Measurements from ENCODE around the gene MX2. TPM values are rescaled to one million over a fixed set of nuclear protein-coding genes. Genes with fewer than 3 reads are reported as not detected.

MX2 gene
- total and polyA plus RNA-seq, 2 experiments from 2014 or later = 5.4 to 9.2 TPM

DNA sequence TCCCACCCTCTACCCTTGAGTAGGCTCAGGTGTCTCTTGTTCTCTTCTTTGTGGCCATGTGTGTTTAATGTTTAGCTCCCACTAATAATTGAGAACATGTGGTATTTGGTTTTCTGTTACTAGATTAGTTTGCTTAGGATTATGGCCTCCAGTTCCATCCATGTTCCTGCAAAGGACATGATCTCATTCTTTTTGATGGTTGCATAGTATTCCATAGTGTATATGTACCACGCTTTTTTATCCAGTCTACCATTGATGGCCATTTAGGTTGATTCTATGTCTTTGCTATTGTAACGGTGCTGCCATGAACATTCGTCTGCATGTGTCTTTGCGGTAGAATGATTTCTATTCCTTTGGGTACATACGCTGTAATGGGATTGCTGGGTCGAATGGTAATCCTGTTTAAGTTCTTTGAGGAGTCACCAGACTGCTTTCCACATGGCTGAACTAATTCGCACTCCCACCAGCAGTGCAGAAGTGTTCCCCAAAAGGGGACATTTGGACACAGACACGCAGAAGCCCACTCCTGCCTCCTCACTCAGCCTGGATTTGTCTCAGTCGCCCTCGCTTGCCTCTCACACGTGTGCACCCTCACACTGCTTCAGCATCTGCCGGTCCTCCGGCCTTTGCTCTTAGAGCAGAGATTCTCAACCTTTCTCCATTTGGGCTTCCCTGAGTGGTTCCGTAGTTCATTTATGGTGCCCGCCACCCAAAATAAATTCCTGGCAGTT is 3.7 kb downstream of the MX2 start:
- Histone ChIP-seq H2AFZ (no peak overlapping the region), H4K20me1 (replicated peaks; ENCODE audit: insufficient read depth) (no peaks in the 10 kb centered on the region), H3K4me1 (ENCODE audit: insufficient read depth) (peaks cover 11% of the 10 kb centered on the region), H3K27ac (ENCODE audit: low read depth) (no peak overlapping the region), H3K9me2 (ENCODE audit: insufficient read depth) (0 out of 2 replicates have a peak, but pooled peaks cover 1% of the 10 kb centered on the region), H3K27me3 (ENCODE audit: insufficient read depth) (no peaks in the 10 kb centered on the region), H3K79me2 (replicated peaks; ENCODE audit: insufficient read depth) (no peaks in the 10 kb centered on the region), H3F3A (replicated peaks; ENCODE audit: low read depth) (no peaks in the 10 kb centered on the region), H3K36me3 (ENCODE audit: insufficient read depth) (no peaks in the 10 kb centered on the region), H3K4me3 (no peak overlapping the region), H3K4me2 (no peak overlapping the region)
- Mint-ChIP-seq H3K27me3 (ENCODE audit: insufficient read depth, low read depth, poor library complexity) (peaks cover 7% of the 10 kb centered on the region), H3K27ac (no peak overlapping the region), H3K36me3 (ENCODE audit: low read depth) (no peaks in the 10 kb centered on the region), H3K4me3 (no peak overlapping the region), H3K9me3 (no peaks in the 10 kb centered on the region; the same call in 2 of the 3 replicates), H3K4me1 (peaks cover 16% of the 10 kb centered on the region)
- ATAC-seq (no peak), DNase-seq (ENCODE audit: low spot score) (no peak)
- TF ChIP-seq EZH2 (IDR thresholded peaks at IDR 0.05; ENCODE audit: low read depth, unreplicated experiment) = no peak
- TF ChIP-seq ZNF331 (CRISPR knock-in tag; IDR thresholded peaks at IDR 0.05; ENCODE audit: low read depth) = no peak
- no peak for TF ChIP-seq CTCF (conservative IDR thresholded peaks at IDR 0.05; ENCODE audit: low read depth in 2 of 2)
- TF ChIP-seq CREB1 (CRISPR knock-in tag; IDR thresholded peaks at IDR 0.05; ENCODE audit: low read depth) = no peak
- TF ChIP-seq ZNF114 (CRISPR knock-in tag; IDR thresholded peaks at IDR 0.05) = no peak
- no peak for TF ChIP-seq JUNB (IDR thresholded peaks at IDR 0.05; ENCODE audit: unreplicated experiment)
- TF ChIP-seq ETS1 (IDR thresholded peaks at IDR 0.05) = no peak
- no peak for TF ChIP-seq STAT1 (IDR thresholded peaks at IDR 0.05; ENCODE audit: unreplicated experiment)

- Histone ChIP-seq H3K36me3 (ENCODE audit: insufficient read depth) (no peaks in the 10 kb centered on the region), H4K20me1 (replicated peaks; ENCODE audit: insufficient read depth) (no peaks in the 10 kb centered on the region), H3K27me3 (ENCODE audit: insufficient read depth) (no peaks in the 10 kb centered on the region), H3K4me3 (no peak overlapping the region), H3K79me2 (replicated peaks; ENCODE audit: insufficient read depth) (0 out of 2 replicates have a peak, but pooled peaks cover 7% of the 10 kb centered on the region), H3K9me2 (ENCODE audit: insufficient read depth) (0 out of 2 replicates have a peak, but pooled peaks cover 10% of the 10 kb centered on the region), H3K4me1 (ENCODE audit: insufficient read depth) (peaks cover 16% of the 10 kb centered on the region; the same call in 1 of the 2 replicates), H3K4me2 (no peak overlapping the region), H2AFZ (no peak overlapping the region), H3K27ac (ENCODE audit: low read depth) (no peak overlapping the region), H3F3A (replicated peaks; ENCODE audit: low read depth) (no peaks in the 10 kb centered on the region)
- DNase-seq (ENCODE audit: low spot score) = no peak
- Mint-ChIP-seq H3K4me1 (peaks cover 12% of the 10 kb centered on the region), H3K27me3 (ENCODE audit: insufficient read depth, low read depth, poor library complexity) (peaks cover 7% of the 10 kb centered on the region), H3K36me3 (ENCODE audit: low read depth) (no peaks in the 10 kb centered on the region), H3K4me3 (no peak overlapping the region), H3K27ac (no peak overlapping the region), H3K9me3 (no peaks in the 10 kb centered on the region; the same call in 2 of the 3 replicates)
- ATAC-seq = no peak
- TF ChIP-seq CTCF (conservative IDR thresholded peaks at IDR 0.05; ENCODE audit: low read depth in 2 of 2) = no peak
- no peak for TF ChIP-seq CREB1 (CRISPR knock-in tag; IDR thresholded peaks at IDR 0.05; ENCODE audit: low read depth)
Measured at GRCh38 chr21:41366522-41367151, 4.8 kb downstream of the MX2 start.
